ENCODE measurements around the gene PAQR7.

Gene PAQR7

DNA sequence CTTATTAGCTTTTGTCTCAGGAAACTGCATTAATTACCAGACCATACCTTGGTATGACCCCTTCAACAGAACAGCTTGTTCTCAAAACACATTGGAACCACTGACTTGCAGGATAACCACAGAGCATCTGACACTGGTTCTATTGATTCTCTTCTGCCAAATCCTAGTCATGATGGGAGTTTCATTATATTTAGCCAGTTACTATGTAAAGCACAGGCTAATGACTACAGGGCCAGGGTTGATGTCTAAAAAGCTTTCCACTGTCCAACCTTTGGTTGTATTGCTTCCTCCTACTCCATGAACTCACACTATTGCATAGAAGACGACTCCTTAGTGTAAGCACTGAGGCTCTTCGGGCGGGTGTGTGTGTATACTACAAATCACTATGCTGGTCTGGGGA lies 27.0 kb upstream of the PAQR7 start:
- DNase-seq (ENCODE audit: low read depth in 2 of 2), result no peak

DNA sequence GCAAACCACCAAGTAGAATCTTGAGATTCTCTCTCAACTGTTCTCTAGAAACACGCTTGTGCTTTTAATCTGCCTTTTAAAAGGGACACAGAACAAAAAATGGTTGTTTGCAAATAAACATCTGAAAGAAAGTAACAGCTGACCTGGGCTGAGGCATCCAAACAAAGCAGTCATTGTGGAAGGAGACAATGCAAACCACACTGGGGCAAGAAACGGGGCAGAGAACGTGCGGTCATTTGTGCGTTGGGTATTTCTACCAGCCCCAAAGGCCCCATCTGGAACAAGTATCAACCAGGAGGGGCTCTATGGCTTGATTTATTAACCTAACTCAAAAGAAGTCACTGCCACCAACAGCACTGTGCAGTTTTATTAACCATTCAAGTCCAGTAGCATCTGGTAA lies 24.7 kb upstream of the PAQR7 start:
- DNase-seq (ENCODE audit: low read depth in 2 of 2), result no peak

DNA sequence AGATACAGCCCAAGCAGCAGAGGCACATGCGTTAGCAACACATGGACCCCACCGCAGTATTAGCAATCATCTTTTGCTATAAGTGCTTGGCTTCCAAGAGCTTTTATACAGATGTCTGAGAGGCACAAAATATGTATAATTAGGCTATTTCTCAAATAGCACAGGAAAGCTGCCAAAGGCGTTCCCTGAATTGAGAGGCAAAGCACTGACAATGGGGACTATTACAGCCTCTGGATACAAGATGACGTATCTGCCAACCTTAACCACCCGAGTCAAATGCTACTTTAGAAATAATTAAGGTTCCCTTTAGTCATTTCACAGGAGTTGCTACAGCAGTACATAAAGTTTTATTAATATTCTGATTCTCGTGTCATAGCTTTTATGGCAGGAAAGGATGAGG lies 24.3 kb upstream of the PAQR7 start:
- no peak for DNase-seq (ENCODE audit: low read depth in 2 of 2)

DNA sequence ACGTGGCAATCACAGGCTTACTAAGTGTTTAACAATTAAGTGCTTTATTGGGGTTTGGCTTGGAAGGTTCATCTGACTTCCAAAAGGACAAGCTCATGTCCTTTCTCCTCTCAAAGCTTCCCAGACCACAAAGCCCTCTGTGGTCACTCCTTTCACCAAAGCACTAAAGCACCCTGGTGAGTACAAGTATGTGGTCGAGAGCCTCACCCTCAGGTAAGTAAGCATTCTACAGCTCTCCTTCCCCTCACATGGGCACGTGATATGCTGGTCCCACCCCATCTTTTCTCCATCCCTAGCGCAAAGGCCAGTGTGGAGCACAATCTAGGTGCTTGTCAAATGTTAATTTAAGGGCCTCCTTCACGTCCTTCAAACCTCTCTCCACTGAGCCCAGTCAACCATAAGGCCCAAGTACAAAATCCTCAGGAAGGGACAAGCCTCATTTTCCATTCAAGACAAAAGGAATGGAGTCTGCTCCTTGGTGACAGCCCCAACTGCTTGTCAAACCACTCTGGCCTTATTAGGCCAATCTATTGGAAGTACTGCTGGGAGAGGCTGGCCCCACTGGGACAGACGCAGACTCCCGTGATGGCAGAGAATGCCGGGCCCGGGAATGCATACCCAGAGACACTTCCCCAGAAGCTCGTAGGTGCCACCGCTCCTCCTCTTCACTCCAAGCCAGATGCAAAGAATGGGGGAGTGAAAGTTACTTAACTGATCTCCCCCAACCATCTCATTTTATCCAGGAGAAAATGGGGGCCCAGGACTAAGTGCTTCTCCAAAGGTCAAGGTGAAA lies 22.9 kb upstream of the PAQR7 start:
- no peak for DNase-seq (ENCODE audit: low read depth in 2 of 2)

DNA sequence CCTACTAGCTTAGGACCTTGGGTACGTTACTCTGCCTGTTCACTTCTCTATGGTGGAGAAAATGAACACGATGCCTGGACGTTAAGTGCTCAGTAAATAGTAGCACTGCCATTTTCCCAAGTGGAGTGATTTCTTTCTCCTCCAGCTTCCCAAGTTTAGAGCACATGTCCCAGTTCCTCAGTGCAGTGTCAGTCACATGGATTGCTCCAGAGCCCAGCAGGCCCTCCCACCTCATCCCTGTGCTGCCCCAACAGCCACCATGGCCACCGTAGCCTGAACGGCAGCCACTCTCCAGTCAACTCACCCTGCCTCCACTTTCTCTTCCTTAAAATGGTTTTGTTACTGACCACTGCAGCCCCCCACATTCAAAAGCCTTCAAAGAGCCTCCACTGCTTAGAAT lies 22.2 kb upstream of the PAQR7 start:
- no peak for DNase-seq (ENCODE audit: low read depth in 2 of 2)

DNA sequence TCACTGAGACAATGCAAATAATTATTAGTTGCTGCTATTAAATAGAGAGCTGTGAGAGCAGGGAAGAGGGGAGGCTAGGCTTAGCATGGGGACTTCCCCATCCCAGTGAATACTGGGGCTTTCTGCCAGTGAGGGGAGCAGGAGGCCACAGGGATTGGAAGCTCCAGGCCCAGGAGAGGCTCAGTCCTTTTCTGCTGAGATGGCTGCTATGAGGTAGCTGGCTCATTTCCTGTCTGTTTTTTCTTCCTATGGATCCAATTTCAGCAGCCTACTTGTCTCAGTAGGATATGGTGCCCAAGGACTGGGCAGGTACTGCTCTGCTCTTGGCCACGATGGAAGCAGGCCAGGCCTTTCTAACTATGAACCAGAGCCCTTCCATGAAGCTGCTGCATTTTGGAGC lies 20.8 kb upstream of the PAQR7 start:
- DNase-seq (ENCODE audit: low read depth in 2 of 2), result no peak

DNA sequence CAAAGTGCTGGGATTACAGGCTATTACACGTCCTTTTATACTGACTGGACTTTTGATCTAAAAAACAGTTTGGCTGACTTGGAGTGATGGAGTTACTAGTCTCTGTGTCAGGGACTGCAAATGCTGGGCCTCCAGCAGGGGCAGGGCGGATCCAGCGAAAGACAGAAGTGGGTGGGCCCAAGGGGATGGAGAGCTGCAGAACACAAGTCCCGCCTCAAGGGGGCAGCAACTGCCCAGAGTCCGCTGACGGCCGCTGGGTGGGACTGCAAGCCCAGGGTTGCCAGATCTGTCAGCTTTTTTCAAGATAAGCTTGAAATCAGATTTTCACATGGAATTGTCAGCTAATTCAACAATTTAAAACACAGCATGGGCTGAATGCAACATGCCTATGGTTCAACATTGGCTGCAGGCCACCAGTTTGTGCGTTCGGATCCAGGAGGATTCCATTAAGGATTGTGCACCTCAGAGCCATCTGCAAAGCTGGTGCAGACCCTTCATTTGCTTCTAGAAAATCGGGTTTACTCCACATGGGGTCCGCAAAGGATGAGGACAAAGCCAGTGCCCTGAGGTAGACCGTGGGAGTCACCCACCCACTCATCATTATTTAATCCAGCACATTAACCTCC lies 20.0 kb upstream of the PAQR7 start:
- DNase-seq (ENCODE audit: low read depth in 2 of 2), result peak; percentile 82 to 86

DNA sequence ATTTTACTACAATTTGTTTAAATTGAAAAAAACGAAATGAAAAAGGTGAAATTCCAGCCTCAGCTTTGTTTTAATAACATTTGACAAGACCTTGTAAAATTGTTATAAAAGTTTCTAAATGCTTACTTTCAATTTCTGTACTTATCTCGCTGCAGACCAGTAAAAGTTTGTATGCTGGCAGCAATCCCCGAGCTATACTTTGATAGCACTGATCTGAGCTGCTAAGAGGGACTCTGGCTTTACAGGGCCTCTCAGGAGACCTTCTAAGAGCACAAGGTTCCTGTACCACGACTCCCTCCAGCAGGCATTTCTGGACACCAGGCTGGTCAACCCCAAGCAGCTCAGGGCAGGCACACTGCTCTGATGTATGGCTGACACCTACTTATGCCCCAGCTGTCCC lies 17.6 kb upstream of the PAQR7 start:
- DNase-seq (ENCODE audit: low read depth in 2 of 2), result no peak

DNA sequence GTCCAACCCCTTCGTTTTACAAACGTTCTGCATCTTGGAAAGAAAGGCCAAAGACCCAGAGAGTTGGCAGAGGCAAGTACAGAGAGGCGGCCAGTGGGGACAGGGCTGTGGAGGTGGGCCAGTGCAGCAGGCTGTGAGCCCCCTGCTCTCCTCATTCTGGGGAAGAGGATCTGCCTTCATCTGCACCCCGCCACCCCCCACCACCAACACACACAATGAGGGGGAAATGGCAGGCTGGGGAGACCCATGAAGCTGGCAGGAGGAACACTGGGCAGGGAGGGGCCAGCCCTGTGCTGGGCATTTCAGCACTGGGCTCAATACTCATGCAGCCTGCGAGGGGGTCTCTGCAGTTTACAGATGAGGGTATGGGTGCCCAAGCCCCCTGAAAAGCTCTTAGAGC lies 16.1 kb upstream of the PAQR7 start:
- DNase-seq (ENCODE audit: low read depth in 2 of 2), result no peak

DNA sequence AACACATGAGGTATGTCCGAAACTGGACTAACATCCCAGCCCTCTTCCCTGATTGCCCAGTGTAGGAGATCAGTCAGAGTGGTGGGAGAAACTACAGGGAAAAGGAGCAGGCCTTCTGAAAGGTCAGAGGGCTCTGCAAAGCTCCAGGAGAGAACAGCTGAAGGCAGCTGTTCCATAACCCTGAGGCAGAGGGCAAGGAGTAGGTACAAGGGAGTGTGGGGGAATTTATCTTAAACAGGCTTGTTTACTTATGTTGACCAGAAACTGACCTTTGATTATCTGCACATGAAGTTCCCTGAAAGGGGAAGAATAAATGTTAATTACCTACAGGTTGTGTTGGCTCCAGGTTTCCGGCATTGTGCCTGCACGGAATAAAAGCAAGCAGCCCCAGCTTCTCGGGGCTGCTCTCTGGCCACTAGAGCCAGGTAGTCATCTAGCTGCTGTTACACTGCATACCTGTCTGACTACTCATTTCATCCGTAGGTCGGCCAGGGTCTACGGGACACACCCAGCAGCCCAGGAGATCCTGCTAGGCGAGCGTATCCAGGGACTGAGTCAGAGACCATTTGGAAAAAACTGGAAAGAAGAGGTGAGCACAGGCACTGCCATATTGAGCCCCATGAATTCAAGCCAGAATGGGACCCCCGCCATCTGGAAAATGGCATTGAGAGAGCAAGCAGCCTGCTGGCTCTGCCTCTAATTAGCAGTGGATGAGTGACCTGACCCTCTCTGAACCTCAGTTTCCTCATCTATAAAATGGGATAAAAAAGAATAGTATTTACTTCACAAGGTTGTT lies 14.9 kb upstream of the PAQR7 start:
- DNase-seq (ENCODE audit: low read depth in 2 of 2), result no peak

DNA sequence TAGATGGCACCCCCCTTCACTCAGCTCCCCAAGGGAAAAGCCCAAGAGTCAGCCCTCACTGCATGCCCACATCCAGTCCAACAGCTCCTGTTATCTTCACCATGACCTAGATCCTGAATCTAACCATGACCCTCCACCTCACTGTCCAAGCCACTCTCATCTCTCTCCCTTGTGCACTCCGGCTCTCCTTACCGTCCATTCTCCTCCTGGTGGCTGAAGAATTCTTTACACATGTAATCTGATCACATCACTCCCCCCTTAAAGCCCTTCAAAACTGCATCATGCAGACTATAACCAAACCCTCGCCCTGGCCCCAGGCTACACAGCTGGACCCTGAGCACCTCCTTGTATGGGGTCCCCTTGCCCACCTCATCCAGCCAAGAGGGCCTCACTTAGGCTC lies 14.0 kb upstream of the PAQR7 start:
- no peak for DNase-seq (ENCODE audit: low read depth in 2 of 2)

DNA sequence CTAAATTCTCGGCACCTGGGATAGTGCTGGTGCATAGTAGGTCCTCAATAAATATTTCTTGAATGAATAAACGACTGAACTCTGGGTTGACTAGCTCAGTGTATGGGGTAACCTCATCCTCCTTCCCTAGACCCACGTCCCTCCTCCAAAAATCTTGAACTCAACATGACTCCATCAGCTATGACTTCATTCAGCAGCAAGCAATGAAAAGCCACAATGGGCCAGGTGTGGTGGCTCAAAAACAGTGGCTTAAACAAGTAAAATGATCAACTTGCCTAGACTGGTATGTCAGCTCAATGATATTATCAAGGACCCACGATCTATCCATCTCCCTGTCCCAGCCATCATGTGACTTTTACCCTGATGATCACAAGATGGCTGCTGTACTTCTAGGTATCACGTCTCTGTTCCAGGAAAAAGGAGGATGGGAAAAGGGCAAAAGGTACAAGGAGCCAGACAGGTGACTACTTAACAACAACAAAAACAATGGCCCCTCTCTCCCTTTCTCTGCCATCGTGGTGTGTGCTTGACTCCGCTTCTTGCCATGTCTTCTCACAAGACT lies 13.0 kb upstream of the PAQR7 start:
- DNase-seq (ENCODE audit: low read depth in 2 of 2), result no peak

DNA sequence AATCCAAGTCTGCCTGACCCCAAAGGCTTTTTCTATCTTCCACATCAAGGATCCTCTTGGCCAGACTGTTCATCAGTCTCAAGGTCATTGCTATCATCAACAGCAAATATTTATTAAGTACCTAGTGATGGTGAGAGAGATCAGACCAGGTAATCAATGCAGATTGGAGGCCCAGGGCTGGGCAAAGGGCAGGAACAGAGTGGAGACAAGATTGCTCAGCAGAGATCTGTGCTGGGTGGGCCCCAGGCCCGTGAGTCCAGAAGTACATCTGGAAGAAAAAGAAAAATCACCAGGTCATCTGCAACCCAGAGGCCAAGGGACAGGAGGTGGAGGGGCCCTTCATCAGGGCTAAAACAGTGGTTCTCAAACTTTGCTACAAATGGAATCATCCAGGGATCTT lies 10.1 kb upstream of the PAQR7 start:
- no peak for DNase-seq (ENCODE audit: low read depth in 2 of 2)

DNA sequence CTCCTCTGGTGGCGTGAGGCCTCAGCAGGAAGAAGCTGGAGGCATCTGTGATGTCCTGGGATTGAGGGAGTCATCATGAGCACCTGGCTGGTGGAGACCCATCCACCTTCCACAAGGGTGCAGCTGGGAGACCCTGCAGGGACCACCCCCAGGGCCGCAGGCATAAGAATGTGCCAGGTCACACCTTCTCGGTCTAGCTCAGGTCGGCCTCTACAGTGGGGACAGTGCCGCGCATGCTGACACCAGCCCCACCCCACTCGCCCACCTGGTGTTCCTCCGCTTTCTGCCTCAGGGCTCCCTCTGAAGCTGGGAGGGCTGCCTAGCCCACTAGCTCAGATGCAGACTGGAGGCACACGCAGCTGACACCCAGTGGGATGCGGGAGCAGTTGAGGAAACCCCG lies 5.8 kb upstream of the PAQR7 start:
- DNase-seq (ENCODE audit: low read depth in 2 of 2), result no peak

DNA sequence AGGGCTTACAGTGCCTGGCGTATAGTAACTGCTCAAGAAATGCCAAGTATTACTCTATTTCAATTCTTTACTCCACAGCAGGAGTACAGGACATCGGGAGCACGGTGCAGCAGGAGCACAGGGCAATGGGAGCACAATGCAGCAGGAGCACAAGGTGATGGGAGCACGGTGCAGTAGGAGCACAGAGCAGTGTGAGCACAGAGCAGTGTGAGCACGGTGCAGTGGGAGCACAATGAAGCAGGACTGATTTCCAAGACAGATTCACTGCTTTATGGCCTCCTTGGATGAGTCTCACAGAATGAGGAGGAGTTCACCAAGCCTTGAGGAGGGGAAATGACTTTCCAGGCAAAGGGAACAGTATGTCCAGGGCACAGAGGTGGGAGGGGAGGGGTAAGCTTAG lies 5.0 kb upstream of the PAQR7 start:
- DNase-seq (ENCODE audit: low read depth in 2 of 2), result no peak

DNA sequence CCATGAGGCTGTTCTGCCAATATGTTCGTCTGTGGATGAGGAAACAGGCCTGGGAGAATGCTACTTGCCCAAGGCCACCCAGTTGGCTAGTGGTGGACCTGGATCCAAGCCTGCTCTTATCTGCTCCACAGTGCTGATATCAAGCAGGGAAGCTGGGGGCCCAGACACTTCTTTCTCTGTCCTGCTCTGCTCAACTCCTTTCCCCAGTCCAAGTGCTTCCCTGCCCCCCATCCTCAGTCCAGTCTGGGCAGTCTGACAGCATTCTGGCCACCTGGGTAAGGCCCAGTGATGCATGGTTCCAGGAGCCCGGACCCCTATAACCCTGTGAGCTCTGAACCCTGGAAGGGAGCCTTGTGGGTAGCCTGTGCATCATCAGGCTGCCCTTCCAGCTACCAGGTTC lies 4.2 kb upstream of the PAQR7 start:
- no peak for DNase-seq (ENCODE audit: low read depth in 2 of 2)

DNA sequence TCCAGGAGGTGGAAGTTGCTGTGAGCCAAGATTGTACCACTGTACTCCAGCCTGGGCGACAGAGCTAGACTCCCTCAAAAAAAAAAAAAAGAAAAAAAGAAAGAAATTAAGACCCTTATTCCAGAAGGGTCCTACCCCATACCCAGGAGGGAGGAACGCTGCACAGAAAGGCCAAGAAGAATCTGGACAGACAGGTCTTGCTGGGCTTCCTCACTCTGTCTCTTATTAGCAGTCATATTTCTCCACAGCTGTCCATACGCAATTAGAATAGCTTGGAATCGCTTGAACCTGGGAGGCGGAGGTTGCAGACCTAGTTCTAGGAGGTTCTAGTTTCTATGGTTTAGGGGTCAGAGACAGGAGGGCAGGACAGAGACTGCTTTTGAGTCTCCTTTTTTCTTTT lies 3.2 kb upstream of the PAQR7 start:
- no peak for DNase-seq (ENCODE audit: low read depth in 2 of 2)

DNA sequence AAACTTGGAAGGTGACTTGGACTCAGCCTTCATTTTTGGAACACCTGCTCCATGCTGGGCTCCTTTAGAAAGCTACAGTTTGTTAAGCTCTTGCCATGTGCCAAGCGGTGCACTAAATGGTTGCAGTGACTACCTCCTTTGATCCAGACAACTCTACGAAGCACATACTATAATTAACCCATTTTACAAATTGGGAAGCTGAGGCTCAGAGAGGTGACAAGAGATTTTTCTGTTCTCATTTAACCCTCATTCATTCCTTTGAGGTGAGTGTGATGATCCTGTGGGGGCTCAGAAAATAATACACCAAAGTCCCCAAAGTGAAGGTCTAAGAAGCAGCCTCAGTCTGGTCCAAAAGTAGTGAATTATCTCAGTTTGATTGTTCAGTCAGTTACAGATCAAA lies 1.6 kb upstream of the PAQR7 start:
- no peak for DNase-seq (ENCODE audit: low read depth in 2 of 2)

DNA sequence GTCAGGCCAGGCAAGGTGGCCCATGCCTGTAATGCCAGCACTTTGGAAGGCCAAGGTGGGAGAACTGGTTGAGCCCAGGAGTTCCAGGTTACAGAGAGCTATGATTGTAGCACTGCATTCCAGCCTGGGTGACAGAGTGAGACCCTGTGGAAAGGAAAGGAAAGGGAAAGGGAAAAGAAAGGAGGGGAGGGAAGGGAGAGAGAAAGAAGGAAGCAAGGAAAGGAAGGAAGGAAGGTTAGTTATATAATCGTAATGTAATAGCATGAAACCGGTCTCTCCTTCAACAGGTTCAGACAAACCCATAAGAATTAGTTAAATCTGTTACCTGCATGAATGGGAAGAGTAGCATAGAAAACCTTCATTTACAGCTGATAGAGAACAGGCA lies 1.2 kb upstream of the PAQR7 start:
- DNase-seq (ENCODE audit: low read depth in 2 of 2), result no peak

DNA sequence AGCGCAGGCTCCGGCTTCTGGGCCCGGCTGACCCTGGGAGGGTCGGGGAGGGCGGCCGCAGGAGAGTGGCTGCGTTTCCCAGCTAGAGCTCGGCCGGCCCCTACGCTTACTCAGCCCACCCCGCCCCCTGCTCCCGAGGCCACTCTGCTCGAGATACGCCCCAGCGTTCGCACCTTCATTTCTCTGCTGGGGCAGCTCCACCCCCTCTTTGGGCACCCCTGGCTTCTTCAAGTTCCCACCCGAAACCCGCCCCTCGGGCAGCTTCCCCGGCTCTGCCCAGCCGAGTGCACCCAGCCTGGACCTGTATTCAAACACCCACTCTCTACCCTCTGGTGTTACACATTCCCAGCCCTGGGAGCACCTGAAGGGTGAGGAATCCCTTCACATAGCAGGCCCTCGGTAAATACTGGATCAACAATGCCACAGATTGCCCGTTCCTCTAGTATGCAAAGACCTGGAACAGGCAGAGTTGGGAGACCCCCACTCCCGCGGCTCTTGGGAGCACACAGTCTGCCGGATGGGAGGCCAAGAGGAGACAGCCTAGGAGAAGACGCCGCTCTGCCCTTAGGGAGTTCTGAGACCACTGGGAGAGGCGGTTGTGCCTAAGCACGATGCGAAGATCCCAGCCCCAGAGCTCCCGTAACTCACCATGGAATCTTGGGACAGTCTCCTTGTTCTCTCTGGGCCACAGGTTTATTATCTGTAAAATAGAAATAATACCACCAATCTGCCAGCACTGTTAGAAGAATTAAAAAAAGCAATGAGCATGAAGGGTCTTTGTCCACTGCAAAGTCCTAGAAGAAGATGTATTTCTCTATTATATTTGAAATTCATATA lies 566 bp upstream of the PAQR7 start:
- DNase-seq (ENCODE audit: low read depth in 2 of 2), result no peak

DNA sequence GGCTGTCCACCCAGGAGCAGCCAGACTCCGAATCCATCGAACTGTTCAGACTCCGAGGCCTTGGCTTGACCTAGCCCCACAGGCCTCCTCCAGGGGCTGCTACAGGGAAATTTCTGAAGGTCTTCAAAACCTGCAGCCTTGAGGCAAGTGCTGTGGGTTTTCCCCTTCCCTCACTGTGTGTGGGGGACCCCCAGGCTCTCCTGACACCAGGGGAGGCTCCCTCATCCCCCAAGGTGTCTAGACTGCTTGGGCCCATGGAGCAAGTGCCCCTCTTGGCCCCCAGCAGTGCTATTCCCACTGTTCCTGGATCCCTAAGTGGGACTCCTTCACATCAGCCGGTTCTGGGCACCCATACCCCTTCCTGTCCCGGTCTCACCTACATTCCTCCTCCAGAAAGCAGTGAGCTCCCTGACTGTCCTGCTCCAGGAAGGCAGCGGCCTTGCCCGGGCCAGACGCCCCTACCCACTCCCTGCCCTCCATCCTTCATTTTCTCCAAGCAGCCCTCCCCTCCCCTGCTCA lies 814 bp downstream of the PAQR7 start:
- no peak for DNase-seq (ENCODE audit: low read depth in 2 of 2)

DNA sequence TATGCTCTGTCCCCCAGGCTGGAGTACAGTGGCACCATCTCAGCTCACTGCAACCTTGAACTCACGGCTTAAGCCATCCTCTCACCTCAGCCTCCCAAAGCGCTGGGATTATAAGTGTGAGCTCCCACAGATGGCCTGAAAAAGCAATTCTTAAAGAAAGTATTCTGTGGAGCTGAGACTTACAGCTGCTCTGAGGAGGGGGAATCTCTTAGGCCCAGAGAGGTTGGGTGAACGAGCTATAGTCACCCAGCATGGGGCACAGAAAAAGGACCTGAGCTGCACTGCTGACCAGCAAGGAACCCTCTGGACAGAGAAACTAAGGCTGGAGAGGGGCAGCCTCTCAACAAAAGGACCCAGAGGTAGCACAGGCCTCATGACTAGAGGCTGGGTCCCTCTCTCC lies 1.3 kb downstream of the PAQR7 start:
- DNase-seq (ENCODE audit: low read depth in 2 of 2), result no peak
